CD4-positive, alpha-beta memory T cell (primary cell): Measurements from ENCODE around the gene NUAK1. TPM values are rescaled to one million over a fixed set of nuclear protein-coding genes. Genes with fewer than 3 reads are reported as not detected.

Experiments
- CTCF ChIA-PET: fragments of 350-600 bp; sonication (Branson Sonifier 250); formaldehyde crosslinking; loops from one replicate; lab custom pipeline; 2021; ENCODE audit warnings: inconsistent platforms; ENCODE audit not compliant: partially characterized antibody; lab: Charles Lee
- POLR2A ChIA-PET: fragments of 350-600 bp; sonication (Branson Sonifier 250); formaldehyde crosslinking; loops from one replicate; lab custom pipeline; 2021; ENCODE audit not compliant: partially characterized antibody; lab: Charles Lee
- DNase-seq, 5 donors: peaks; one replicate each; pipeline versions ENCODE4 v3.0.0 to v3.0.0-alpha.2; 2020 to 2022; ENCODE audit warnings: mixed read lengths in 1 of 5
- H3K27ac ChIP-seq: one replicate; pipeline ENCODE4 v1.7.0; 2013; ENCODE audit warnings: low read depth, low read length
- H3K27me3 ChIP-seq: 2 replicates; pipeline ENCODE4 v1.7.0; 2013; ENCODE audit warnings: mild to moderate bottlenecking, low read length, moderate library complexity; ENCODE audit not compliant: insufficient read depth
- H3K36me3 ChIP-seq: 2 replicates; pipeline ENCODE4 v1.7.0; 2013; ENCODE audit warnings: mild to moderate bottlenecking, low read length, moderate library complexity; ENCODE audit not compliant: insufficient read depth
- H3K4me1 ChIP-seq: 2 replicates; pipeline ENCODE4 v1.7.0; 2013; ENCODE audit warnings: mild to moderate bottlenecking, low read length, moderate library complexity; ENCODE audit not compliant: insufficient read depth
- H3K4me3 ChIP-seq, 2 donors: one replicate each; pipeline ENCODE4 v1.7.0; 2013; ENCODE audit warnings: low read length in 2 of 2, mild to moderate bottlenecking in 1 of 2
- H3K9me3 ChIP-seq, 2 donors: one replicate each; pipeline ENCODE4 v1.7.0; 2013; ENCODE audit warnings: low read length in 2 of 2, control low read depth in 1 of 2; ENCODE audit not compliant: control insufficient read depth in 1 of 2
- H3K27ac Mint-ChIP-seq, 7 donors: one replicate each; pipeline ENCODE4 v1.8.0; 2020 to 2021; ENCODE audit warnings: mixed read lengths in 7 of 7, mild to moderate bottlenecking in 6 of 7, inconsistent platforms in 3 of 7, moderate library complexity in 3 of 7
- H3K27me3 Mint-ChIP-seq, 2 donors: one replicate each; pipeline ENCODE4 v1.8.0; 2020 to 2021; ENCODE audit warnings: mixed read lengths in 2 of 2
- H3K36me3 Mint-ChIP-seq, 2 donors: one replicate each; pipeline ENCODE4 v1.8.0; 2020 to 2021; ENCODE audit warnings: mixed read lengths in 2 of 2, inconsistent platforms in 1 of 2, mild to moderate bottlenecking in 1 of 2
- H3K4me1 Mint-ChIP-seq, 4 donors: one replicate each; pipeline ENCODE4 v1.8.0; 2020 to 2021; ENCODE audit warnings: mixed read lengths in 4 of 4, mild to moderate bottlenecking in 1 of 4
- H3K4me3 Mint-ChIP-seq, 8 donors: one replicate each; pipeline ENCODE4 v1.8.0; 2020 to 2021; ENCODE audit warnings: mixed read lengths in 8 of 8, mild to moderate bottlenecking in 7 of 8, moderate library complexity in 6 of 8, inconsistent platforms in 3 of 8
- H3K9me3 Mint-ChIP-seq, 8 donors: one replicate each; pipeline ENCODE4 v1.8.0; 2020 to 2021; ENCODE audit warnings: mixed read lengths in 8 of 8, mild to moderate bottlenecking in 5 of 8, inconsistent platforms in 3 of 8, moderate library complexity in 1 of 8
- intact Hi-C: fragments of 100-400 bp; cut with micrococcal nuclease; formaldehyde crosslinking; loops from one replicate; pipeline ENCODE4 v1.15.1; 2023
- polyA plus RNA-seq, 2 donors: library from polyadenylated mRNA; unstranded; fragments of 300-500 nt; fragmentation: Illumina TruSeq; gene quantifications; one replicate each; pipeline ENCODE4 v1.2.3, GENCODE V29; 2021
- total RNA-seq, 2 experiments: library from RNA; stranded (reverse); gene quantifications; one replicate each; pipeline ENCODE4 v1.2.3, GENCODE V29; 2021

The NUAK1 gene
- total and polyA plus RNA-seq, 4 experiments from 2014 or later = not detected

GRCh38 chr12:106073179-106073578 lies 65.6 kb downstream of the NUAK1 start:
- H3K4me1 ChIP-seq = no peaks in the 10 kb centered on the region
- no peak overlapping the region for H3K27ac ChIP-seq
- H3K9me3 ChIP-seq = no peaks in the 10 kb centered on the region
- H3K9me3 Mint-ChIP-seq = peaks cover 0 to 3% (median 0%) of the 10 kb centered on the region in 8 donors
- no peaks in the 10 kb centered on the region for H3K27me3 ChIP-seq
- no peak for DNase-seq
- no peaks in the 10 kb centered on the region for H3K36me3 ChIP-seq
- H3K27me3 Mint-ChIP-seq = peaks cover 10 to 12% of the 10 kb centered on the region in 2 donors
- no peaks in the 10 kb centered on the region for H3K36me3 Mint-ChIP-seq
- H3K4me3 Mint-ChIP-seq = no peak overlapping the region
- no peak overlapping the region for H3K27ac Mint-ChIP-seq
- H3K4me3 ChIP-seq = no peak overlapping the region
- ChIA-PET CTCF (no interaction called here), POLR2A (no interaction called here)
- intact Hi-C loops = no loop called here
- no peaks in the 10 kb centered on the region for H3K4me1 Mint-ChIP-seq

DNA sequence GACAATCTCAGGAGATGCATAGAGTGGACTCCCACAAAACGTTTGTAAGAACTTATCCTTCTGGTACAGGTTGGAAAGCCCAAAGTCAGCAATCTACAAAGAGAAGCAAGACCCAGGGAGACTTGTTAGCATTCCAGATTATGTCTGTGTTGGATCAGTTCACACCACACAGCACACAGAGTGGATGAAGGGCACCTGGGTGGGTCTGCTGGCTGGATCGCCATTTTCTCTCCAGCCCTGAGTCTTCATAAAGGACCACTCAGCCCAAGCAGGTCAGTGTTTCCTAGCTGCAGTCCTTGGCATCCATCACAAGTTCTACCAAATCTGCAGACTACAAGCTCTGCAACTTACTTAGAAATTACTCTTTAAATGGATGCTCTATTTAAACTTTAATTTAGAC lies 66.0 kb downstream of the NUAK1 start:
- intact Hi-C loops = no loop called here
- POLR2A ChIA-PET = no interaction called here
- no peak overlapping the region for H3K27ac Mint-ChIP-seq

GRCh38 chr12:106071686-106072085 lies 67.1 kb downstream of the NUAK1 start:
- ChIA-PET CTCF (no interaction called here), POLR2A (no interaction called here)
- no peaks in the 10 kb centered on the region for H3K9me3 ChIP-seq
- no peaks in the 10 kb centered on the region for H3K4me1 ChIP-seq
- no peaks in the 10 kb centered on the region for H3K36me3 ChIP-seq
- DNase-seq = no peak
- Mint-ChIP-seq H3K27ac (no peak overlapping the region), H3K9me3 (peaks cover 0 to 3% (median 0%) of the 10 kb centered on the region in 8 donors), H3K4me3 (no peak overlapping the region), H3K27me3 (peaks cover 9 to 10% of the 10 kb centered on the region in 2 donors), H3K36me3 (no peaks in the 10 kb centered on the region), H3K4me1 (no peaks in the 10 kb centered on the region)
- H3K27ac ChIP-seq = no peak overlapping the region
- intact Hi-C loops = no loop called here
- H3K27me3 ChIP-seq = no peaks in the 10 kb centered on the region
- no peak overlapping the region for H3K4me3 ChIP-seq

More for the DNA sequence above, 66.0 kb downstream of the NUAK1 start:
- Histone ChIP-seq H3K27ac (no peak overlapping the region), H3K4me3 (no peak overlapping the region), H3K27me3 (no peaks in the 10 kb centered on the region), H3K4me1 (no peaks in the 10 kb centered on the region), H3K9me3 (no peaks in the 10 kb centered on the region), H3K36me3 (no peaks in the 10 kb centered on the region)
- Mint-ChIP-seq H3K27me3 (peaks cover 10 to 12% of the 10 kb centered on the region in 2 donors), H3K4me3 (no peak overlapping the region), H3K36me3 (no peaks in the 10 kb centered on the region), H3K4me1 (no peaks in the 10 kb centered on the region), H3K9me3 (peaks cover 0 to 3% (median 0%) of the 10 kb centered on the region in 8 donors)
- CTCF ChIA-PET = no interaction called here
- DNase-seq = no peak

DNA sequence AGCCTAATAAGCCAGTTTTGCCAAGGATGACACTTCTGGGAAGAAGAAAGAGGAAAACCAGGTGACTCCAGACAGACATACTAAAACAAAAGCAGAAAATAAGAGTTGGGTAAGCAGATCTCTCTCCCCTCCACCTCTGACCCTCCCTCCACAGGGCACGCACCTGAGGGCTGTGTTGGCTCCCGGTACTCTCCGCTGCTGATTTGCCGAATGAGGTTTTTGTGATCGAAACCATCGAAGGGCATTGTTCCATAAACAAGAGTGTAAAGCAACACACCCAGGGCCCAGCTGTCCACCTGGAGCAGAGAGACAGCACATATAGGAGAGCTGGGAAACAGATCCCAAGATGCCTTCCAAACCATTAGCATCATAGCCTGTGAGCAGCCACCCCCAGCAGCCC lies 68.1 kb downstream of the NUAK1 start:
- Mint-ChIP-seq H3K4me1 (no peaks in the 10 kb centered on the region), H3K27me3 (peaks cover 7 to 10% of the 10 kb centered on the region in 2 donors), H3K9me3 (peaks cover 0 to 2% (median 0%) of the 10 kb centered on the region in 8 donors), H3K27ac (no peak overlapping the region), H3K36me3 (no peaks in the 10 kb centered on the region), H3K4me3 (no peak overlapping the region)
- intact Hi-C loops = no loop called here
- no peaks in the 10 kb centered on the region for H3K4me1 ChIP-seq
- no peak overlapping the region for H3K27ac ChIP-seq
- no peak for DNase-seq
- H3K4me3 ChIP-seq = no peak overlapping the region
- no peaks in the 10 kb centered on the region for H3K9me3 ChIP-seq
- no peaks in the 10 kb centered on the region for H3K27me3 ChIP-seq
- ChIA-PET POLR2A (no interaction called here), CTCF (no interaction called here)
- no peaks in the 10 kb centered on the region for H3K36me3 ChIP-seq

- Histone ChIP-seq H3K4me3 (no peak overlapping the region), H3K36me3 (no peaks in the 10 kb centered on the region), H3K9me3 (no peaks in the 10 kb centered on the region), H3K27me3 (no peaks in the 10 kb centered on the region), H3K27ac (no peak overlapping the region), H3K4me1 (no peaks in the 10 kb centered on the region)
- Mint-ChIP-seq H3K4me1 (no peaks in the 10 kb centered on the region), H3K36me3 (no peaks in the 10 kb centered on the region), H3K27ac (no peak overlapping the region), H3K9me3 (peaks cover 0 to 3% (median 0%) of the 10 kb centered on the region in 8 donors), H3K27me3 (peaks cover 9 to 12% of the 10 kb centered on the region in 2 donors), H3K4me3 (no peak overlapping the region)
- ChIA-PET POLR2A (no interaction called here), CTCF (no interaction called here)
- intact Hi-C loops = no loop called here
- DNase-seq = no peak
These were observed 68.6 kb downstream of the NUAK1 start for GRCh38 chr12:106070147-106070546.

DNA sequence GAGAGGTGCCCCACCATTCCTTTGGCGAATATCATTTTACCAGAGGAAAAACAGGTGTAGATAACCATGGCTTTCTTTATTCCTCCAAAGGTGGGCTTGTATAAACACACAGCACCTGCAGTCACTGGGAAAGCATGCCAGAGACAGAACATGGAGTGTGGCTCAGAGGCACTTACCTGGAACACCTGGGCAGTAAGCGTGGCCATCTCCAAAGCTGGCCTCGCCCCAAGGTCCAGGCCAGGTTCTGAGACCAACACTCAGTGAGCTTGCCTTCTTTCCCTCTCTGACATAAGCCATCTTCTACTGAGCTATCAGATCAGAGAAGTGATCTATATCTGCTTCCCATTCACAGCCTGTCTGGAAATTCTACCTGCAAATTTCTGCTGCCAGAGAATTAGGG lies 70.5 kb downstream of the NUAK1 start:
- no peaks in the 10 kb centered on the region for H3K36me3 Mint-ChIP-seq
- intact Hi-C loops = no loop called here
- no peaks in the 10 kb centered on the region for H3K4me1 Mint-ChIP-seq
- H3K4me3 Mint-ChIP-seq = no peak overlapping the region
- Histone ChIP-seq H3K27ac (no peak overlapping the region), H3K27me3 (no peaks in the 10 kb centered on the region), H3K4me3 (no peak overlapping the region), H3K36me3 (no peaks in the 10 kb centered on the region), H3K4me1 (no peaks in the 10 kb centered on the region), H3K9me3 (no peaks in the 10 kb centered on the region)
- H3K27ac Mint-ChIP-seq = no peak overlapping the region
- no peak for DNase-seq
- peaks cover 7 to 8% of the 10 kb centered on the region in 2 donors for H3K27me3 Mint-ChIP-seq
- ChIA-PET CTCF (no interaction called here), POLR2A (no interaction called here)
- H3K9me3 Mint-ChIP-seq = peaks cover 0 to 5% (median 0%) of the 10 kb centered on the region in 8 donors

DNA sequence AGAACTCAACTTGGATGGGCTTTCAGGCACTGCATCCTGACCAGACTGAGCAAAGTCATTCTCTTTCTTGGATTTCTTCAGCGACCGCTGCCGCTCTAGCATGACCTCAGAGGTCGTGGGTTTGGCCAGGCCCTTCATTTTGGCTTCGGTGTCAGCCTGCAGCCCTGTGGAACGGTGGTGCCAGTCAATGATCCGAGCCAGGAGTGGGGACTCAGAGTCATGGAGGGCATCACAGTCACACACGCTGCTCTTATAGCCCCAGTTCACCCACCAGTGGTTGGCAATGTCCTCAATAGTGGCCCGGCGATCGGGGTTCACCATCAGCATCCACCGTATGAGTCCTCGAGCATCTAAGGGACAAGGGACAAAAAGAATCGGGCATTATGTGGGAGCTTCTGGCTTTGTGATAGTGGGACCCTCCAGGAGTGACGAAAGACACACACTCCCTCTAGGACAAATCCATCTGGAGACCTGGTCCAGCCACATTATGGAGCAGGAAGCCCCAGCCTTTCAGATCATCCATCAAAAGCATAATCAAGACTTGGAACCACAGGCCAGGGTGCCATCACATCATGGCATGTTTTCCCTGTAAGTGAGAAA lies 71.0 kb downstream of the NUAK1 start:
- Histone ChIP-seq H3K36me3 (no peaks in the 10 kb centered on the region), H3K4me1 (no peaks in the 10 kb centered on the region), H3K27ac (no peak overlapping the region), H3K27me3 (no peaks in the 10 kb centered on the region), H3K9me3 (no peaks in the 10 kb centered on the region), H3K4me3 (no peak overlapping the region)
- intact Hi-C loops = no loop called here
- POLR2A ChIA-PET = no interaction called here
- no peak overlapping the region for H3K27ac Mint-ChIP-seq
- H3K36me3 Mint-ChIP-seq = no peaks in the 10 kb centered on the region
- CTCF ChIA-PET = no interaction called here
- H3K4me3 Mint-ChIP-seq = no peak overlapping the region
- no peak for DNase-seq
- peaks cover 0 to 5% (median 0%) of the 10 kb centered on the region in 8 donors for H3K9me3 Mint-ChIP-seq
- no peaks in the 10 kb centered on the region for H3K4me1 Mint-ChIP-seq
- peaks cover 5 to 6% of the 10 kb centered on the region in 2 donors for H3K27me3 Mint-ChIP-seq
